ENCODE measurements around the gene FBXO11. TPM values are rescaled to one million over a fixed set of nuclear protein-coding genes. Genes with fewer than 3 reads are reported as not detected.

Gene FBXO11
- total and polyA plus RNA-seq, 11 donors = 19.7 to 52.4 (median 33.2) TPM

GRCh38 chr2:47850198-47850597 is 56.1 kb downstream of the FBXO11 start:
- ATAC-seq (no peak), DNase-seq (no peak)
- no peak for TF ChIP-seq CTCF (IDR thresholded peaks at IDR 0.05)
- no peak for TF ChIP-seq POLR2A (IDR thresholded peaks at IDR 0.05)
- Histone ChIP-seq H3K27me3 (no peaks in the 10 kb centered on the region), H3K4me1 (peaks cover 0 to 57% (median 19%) of the 10 kb centered on the region in 12 donors), H3K27ac (no peak overlapping the region), H3K36me3 (peaks cover 0 to 6% (median 0%) of the 10 kb centered on the region in 9 donors), H3K9me3 (no peaks in the 10 kb centered on the region), H3K4me3 (no peak overlapping the region)
- intact Hi-C loops (cut with DNase I) = loop anchor here in 4 of 10 donors (10.0 kb wide), 3 partner anchors 55 to 575 kb away; partner anchors contain the start of gene FBXO11 (in 1 of the 4)
- 79 to 90% (median 87%) methylated on average over 1 of the region's 1 CpG for WGBS, 4 donors

GRCh38 chr2:47849368-47849767 is 56.9 kb downstream of the FBXO11 start:
- peaks cover 0 to 6% (median 0%) of the 10 kb centered on the region in 9 donors for H3K36me3 ChIP-seq
- TF ChIP-seq CTCF (IDR thresholded peaks at IDR 0.05) = no peak
- no peak for TF ChIP-seq POLR2A (IDR thresholded peaks at IDR 0.05)
- H3K27me3 ChIP-seq = no peaks in the 10 kb centered on the region
- H3K4me3 ChIP-seq = no peak overlapping the region
- peaks cover 0 to 56% (median 25%) of the 10 kb centered on the region in 12 donors for H3K4me1 ChIP-seq
- H3K27ac ChIP-seq = no peak overlapping the region
- no peak for DNase-seq
- 85 to 90% (median 86%) methylated on average over 2 of the region's 2 CpGs for WGBS, 4 donors
- intact Hi-C loops (cut with DNase I) = loop anchor here in 2 of 10 donors (10.0 kb wide), 2 partner anchors 45 to 55 kb away; partner anchors contain the start of gene FBXO11 (in 1 of the 2)
- H3K9me3 ChIP-seq = no peaks in the 10 kb centered on the region
- no peak for ATAC-seq

- no peak for TF ChIP-seq CTCF (IDR thresholded peaks at IDR 0.05)
- no peak for TF ChIP-seq POLR2A (IDR thresholded peaks at IDR 0.05)
- 67 to 74% (median 70%) methylated on average over 2 of the region's 2 CpGs for WGBS, 4 donors
- intact Hi-C loops (cut with DNase I) = loop anchor here in 2 of 10 donors (10.0 kb wide), 2 partner anchors 51 to 61 kb away; partner anchors contain the start of gene FBXO11 (in 1 of the 2)
- Histone ChIP-seq H3K9me3 (no peaks in the 10 kb centered on the region), H3K27me3 (no peaks in the 10 kb centered on the region), H3K36me3 (peaks cover 0 to 6% (median 4%) of the 10 kb centered on the region in 9 donors), H3K27ac (peak overlapping the region in 1 of 12 donors; percentile 18), H3K4me3 (no peak overlapping the region), H3K4me1 (peaks cover 0 to 40% (median 29%) of the 10 kb centered on the region in 12 donors)
- no peak for DNase-seq
- peak; percentile 42 to 58 (median 50) for ATAC-seq
These were observed 62.1 kb downstream of the FBXO11 start for GRCh38 chr2:47844162-47844561.

- Histone ChIP-seq H3K36me3 (peaks cover 0 to 13% (median 12%) of the 10 kb centered on the region in 9 donors), H3K27me3 (no peaks in the 10 kb centered on the region), H3K4me3 (no peak overlapping the region), H3K9me3 (no peaks in the 10 kb centered on the region), H3K4me1 (peaks cover 0 to 40% (median 27%) of the 10 kb centered on the region in 12 donors), H3K27ac (no peak overlapping the region)
- ATAC-seq (no peak), DNase-seq (no peak)
- WGBS, 4 donors = 94 to 100% (median 99%) methylated on average over 1 of the region's 1 CpG
- no peak for TF ChIP-seq CTCF (IDR thresholded peaks at IDR 0.05)
- no peak for TF ChIP-seq POLR2A (IDR thresholded peaks at IDR 0.05)
- intact Hi-C loops (cut with DNase I) = loop anchor here in 2 of 10 donors (10.0 kb wide), 2 partner anchors 51 to 61 kb away; partner anchors contain the start of gene FBXO11 (in 1 of the 2)
These were observed 62.9 kb downstream of the FBXO11 start for GRCh38 chr2:47843407-47843806.

Measured in heart left ventricle (tissue), 16 donors.